ENCODE results near the gene SYAP1.

GRCh38 chrX:16739574-16739973 is 20.2 kb downstream of the SYAP1 start:
- TF ChIP-seq CTCF (IDR thresholded peaks at IDR 0.05) (no peak), EZH2 (IDR thresholded peaks at IDR 0.05; ENCODE audit: borderline replicate concordance, insufficient read depth, low read depth, low read length, poor library complexity, severe bottlenecking) (no peak)

Data from B cell (primary cell).